Activated CD8-positive, alpha-beta memory T cell treated with anti-CD3 and anti-CD28 coated beads, Interleukin-2, amount 50 U/mL, for 24 hours (primary cell): Measurements from ENCODE around the gene NOL4L.

Experiments used
- DNase-seq: peaks from one replicate; pipeline ENCODE4 v3.0.0-alpha.2; 2020; ENCODE audit errors: extremely low read depth

Gene NOL4L

DNA sequence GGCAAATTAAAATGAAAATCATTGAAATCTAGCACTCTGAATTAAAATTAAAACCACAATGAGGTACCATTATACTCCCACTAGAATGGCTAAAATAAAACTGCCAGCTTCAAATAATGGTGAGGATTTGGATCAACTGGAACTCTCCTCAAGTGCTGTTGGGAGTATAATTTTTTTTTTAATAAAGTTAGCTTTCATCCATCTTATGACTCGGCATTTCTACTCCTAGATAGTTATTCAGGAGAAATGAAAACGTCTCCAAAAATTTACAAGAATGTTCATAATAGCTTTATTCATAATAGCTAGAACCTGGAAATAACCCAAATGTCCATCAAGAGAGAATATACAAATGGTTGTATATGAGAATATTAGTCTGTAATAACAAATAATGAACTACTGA is 163.8 kb downstream of the NOL4L start:
- no peak for DNase-seq

DNA sequence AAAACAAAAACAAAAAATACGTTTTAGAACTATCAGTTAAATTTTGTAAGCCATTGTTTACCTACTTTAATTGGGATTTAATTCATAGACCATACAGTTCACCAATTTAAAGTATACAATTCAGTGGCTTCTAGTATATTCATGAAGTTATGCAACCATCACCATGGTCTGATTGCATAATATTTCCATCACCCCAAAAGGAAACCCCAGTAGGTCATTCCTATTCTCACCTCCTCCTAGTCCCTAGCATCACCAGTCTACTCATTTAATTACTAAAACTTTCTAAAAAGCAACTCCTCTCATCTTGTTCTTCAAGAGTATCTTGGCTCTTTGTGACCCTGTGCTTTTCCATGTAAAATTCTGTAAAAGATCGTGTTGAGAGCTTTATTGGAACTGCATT is 166.8 kb downstream of the NOL4L start:
- no peak for DNase-seq

DNA sequence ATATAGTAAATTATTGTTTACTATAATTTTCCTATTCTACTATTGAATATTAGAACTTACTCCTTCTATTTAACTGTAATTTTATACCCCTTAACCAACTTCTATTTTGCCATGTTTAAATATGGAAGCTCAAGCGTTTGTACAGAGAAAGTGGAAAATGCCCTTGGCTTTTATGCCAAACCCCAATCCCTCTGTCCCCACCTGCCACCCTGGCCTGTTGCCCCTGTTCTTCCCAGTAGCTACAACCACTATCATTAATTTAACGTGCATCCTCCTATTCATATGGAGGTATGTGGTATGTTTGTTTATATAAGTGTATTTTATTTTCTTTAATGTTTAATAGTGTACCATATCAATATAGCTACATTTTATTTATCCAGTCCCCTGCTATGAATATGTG is 168.9 kb downstream of the NOL4L start:
- DNase-seq = no peak

DNA sequence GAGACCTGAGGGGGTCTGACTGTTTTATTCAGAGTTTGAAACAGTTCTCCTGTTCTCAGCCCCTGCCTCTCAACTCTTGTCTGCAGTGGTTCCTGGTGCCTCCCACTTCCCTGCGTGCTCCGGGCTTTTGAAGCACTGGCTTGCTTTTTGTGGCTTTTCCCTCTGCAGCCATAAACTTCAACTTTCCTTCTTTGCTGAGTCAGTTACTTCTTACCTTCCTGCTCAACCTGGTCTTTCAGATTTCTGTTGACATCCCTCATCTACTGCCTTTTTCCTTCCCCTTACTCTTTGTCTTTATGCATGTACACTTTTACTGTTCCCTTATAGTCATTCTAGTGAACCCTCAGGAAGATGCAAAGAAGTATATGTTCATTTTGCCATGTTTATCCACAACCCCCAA is 169.6 kb downstream of the NOL4L start:
- no peak for DNase-seq

DNA sequence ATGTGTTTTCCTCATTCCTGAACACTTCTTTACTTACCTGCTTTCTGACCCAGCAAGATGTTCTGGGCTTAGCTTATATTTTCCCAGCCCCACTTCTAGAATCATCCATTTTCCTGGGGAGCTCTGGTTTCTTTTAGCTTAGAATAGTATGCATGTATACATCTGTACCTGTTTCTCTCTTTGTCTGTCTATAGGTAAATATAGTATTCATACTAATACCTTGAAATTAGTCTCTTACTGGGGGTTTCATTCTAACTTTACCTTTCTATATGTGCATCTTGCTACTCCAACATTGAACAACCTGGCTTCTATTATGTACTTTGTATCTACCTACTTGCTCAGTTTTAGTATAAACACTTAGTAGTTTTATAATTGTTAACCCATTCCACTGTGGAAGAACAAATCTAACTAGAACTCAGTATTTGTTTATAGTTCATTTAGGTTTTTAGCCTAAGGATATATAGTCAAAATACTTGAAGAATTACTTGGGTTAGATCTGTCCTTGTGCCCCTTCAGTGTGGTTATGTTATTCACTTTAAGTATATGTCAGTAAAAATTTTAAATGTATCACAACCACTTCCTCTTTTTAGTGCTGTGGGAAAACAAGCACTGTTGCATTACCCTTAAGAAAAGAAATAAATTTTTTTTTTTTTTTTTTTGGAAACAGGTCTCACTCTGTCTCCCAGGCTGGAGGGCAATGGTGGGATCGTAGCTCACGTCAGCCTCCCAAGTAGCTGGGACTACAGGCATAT is 173.0 kb downstream of the NOL4L start:
- no peak for DNase-seq

DNA sequence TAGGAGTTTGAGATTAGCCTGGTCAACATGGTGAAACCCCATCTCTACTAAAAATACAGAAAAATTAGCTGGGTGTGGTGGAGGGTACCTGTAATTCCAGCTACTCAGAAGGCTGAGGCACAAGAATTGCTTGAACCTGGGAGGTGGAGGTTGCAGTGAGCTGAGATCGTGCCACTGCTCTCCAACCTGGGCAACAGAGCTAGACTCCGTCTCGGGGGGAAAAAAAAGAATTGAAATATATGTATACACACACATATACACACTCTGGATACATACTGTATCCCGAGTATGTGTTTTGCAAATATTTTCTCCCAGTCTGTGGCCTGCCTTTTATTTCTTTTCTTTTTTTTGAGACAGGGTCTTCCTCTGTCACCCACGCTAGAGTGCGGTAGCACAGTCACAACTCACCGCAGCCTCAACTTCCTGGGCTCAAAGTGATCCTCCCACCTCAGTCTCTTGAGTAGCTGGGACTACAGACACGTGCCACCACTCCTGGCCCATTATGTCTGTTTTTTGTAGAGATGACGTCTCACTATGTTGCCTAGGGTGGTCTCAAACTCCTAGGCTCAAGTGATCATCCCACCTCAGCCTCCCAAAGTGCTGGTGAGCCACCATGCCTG is 177.9 kb downstream of the NOL4L start:
- peak; percentile 32 for DNase-seq

DNA sequence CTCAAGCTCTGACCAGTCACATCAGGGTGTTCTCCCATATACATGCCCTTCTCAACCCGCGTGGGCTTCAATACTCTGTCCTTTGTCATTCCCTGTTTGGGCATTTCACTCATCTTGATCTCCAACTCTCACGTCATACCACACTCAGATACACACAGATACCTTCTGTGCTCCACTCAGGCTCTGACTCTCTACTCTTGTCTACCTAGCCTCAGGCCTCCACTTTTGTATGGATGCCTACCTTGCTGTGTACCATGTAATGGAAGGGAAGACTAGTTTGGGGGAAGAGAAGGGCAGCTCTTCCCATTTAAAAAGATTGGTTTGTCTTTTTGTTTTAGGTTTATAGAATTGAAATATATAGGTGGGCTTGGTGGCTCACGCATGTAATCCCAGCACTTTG is 178.4 kb downstream of the NOL4L start:
- DNase-seq = no peak

DNA sequence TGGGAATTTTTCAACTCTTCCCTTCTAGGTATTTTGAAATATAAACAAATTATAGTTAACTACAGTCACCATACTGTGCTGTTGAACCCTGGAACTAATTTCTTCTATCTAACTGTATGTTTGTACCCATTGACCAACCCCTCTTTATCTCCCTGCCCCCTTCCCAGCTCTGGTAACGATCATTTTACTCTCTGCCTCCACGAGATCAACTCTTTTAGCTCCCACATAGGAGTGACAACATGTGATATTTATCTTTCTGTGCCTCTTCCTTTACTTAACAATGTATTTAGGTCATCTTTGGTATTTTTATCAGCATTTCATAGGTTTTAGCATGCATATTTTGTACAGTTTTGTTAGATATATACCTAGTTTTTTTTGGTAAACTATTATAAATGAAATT is 181.1 kb downstream of the NOL4L start:
- no peak for DNase-seq

DNA sequence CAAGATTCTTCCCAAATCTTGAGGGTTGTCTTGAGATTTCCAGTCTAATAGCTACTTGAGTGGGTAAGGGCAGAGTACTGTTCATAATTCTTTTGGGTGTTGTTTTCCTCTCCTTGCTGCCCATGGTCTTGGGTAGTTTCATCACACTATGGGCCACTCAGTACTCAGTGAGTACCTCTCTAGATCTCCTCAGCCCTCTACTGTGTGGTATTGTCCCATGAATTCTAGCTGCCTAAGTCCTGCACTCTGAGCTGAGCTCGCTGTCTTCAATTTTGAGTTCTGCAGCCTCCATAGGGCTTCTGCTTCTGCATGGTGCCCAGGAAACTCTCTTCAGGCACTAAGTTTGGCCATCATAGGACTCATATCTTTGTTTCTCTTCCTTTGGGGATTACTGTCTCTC is 184.7 kb downstream of the NOL4L start:
- DNase-seq = no peak

DNA sequence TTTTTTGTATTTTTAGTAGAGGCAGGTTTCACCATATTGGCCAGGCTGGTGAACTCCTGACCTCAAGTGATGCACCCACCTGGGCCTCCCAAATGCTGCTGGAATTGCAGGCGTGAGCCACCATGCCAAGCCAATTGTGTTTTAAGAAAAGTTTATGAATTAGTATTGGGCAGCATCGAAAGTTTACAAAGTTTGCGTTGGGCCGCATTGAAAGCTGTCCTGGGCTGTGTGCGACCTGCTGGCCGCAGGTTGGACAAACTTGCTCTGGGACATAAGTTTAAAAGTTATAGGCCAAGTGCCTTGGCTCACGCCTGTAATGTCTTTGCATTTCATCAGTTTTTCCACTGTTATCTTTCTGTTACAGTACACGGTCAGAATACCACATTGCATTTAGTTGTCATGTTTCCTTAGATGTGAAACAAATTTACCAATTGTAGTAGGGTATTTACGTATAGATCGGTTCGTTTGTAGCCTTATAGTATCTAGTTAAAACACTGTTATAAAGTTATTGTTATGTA is 187.5 kb downstream of the NOL4L start:
- no peak for DNase-seq

DNA sequence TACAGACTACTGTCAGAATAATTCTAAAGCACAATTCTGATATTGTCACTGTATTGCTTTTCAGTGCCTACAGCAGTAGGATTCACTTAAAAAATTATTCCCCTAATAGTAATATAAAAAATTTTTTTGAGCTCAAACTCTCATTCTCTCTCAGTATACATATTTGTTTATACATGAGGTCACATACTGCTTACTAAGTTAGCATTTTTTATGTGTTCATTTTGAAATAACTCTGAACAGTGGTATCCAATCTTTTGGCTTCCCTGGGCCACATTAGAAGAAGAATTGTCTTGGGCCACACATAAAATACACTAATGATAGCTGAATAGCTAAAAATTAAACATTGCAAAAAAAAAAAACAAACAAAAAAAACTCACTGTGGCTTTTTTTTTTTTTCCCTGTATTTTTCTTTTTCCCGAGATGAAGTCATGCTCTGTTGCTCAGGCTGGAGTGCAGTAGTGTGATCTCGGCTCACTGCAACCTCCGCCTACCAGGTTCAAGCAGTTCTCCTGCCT is 188.4 kb downstream of the NOL4L start:
- DNase-seq = no peak

DNA sequence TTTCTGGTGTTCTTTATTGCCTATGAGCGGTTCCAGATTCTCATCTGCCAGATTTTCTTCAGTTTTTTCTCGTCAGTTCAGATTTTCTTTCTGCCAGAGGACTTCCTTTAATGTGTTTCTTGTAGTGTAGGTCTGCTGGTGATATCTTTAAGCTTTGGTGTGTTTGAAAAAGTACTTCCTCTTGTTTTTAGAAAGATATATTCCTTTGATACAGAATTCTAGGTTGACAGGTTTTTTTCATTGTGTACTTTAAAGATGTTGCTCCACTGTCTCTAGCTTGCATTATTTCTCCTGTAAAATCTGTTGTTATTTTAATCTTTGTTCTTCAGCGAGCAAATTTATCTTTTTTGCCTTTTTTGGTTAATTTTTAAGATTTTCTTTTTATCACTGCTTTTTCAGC is 190.1 kb downstream of the NOL4L start:
- DNase-seq = no peak
